KOPT-K1 (cell line): Measurements from ENCODE around the gene CACNA1B.
"Not testable (repeated sequence)": the region's sequence is repeated elsewhere in the genome, so short reads cannot be mapped to it uniquely, and the experiment has no call there.

Source experiments
- H3K27ac ChIP-seq: fragments of 200-600 bp; sonication (generic); 2 replicates; pipeline ENCODE4 v1.5.1; 2016; ENCODE audit warnings: antibody characterized with exemption, mild to moderate bottlenecking, low read depth, low read length; ENCODE audit not compliant: poor library complexity, severe bottlenecking
- H3K36me3 ChIP-seq: fragments of 200-600 bp; sonication (generic); 2 replicates; pipeline ENCODE4 v1.5.1; 2017; ENCODE audit warnings: antibody characterized with exemption, mild to moderate bottlenecking, low read length, moderate library complexity; ENCODE audit not compliant: insufficient read depth
- H3K9me3 ChIP-seq: fragments of 200-600 bp; sonication (generic); 2 replicates; pipeline ENCODE4 v1.5.1; 2017; ENCODE audit warnings: antibody characterized with exemption, low read length, mild to moderate bottlenecking; ENCODE audit not compliant: insufficient read depth, poor library complexity, severe bottlenecking

CACNA1B gene

GRCh38 chr9:137877506-137878122 lies at the start of gene CACNA1B:
Gene CACNA1B (plus strand): TSS chr9:137877782. CDS start chr9:137877934, 152 bp downstream.
- H3K9me3 ChIP-seq, H3K36me3 ChIP-seq, H3K27ac ChIP-seq: not testable (repeated sequence)

DNA sequence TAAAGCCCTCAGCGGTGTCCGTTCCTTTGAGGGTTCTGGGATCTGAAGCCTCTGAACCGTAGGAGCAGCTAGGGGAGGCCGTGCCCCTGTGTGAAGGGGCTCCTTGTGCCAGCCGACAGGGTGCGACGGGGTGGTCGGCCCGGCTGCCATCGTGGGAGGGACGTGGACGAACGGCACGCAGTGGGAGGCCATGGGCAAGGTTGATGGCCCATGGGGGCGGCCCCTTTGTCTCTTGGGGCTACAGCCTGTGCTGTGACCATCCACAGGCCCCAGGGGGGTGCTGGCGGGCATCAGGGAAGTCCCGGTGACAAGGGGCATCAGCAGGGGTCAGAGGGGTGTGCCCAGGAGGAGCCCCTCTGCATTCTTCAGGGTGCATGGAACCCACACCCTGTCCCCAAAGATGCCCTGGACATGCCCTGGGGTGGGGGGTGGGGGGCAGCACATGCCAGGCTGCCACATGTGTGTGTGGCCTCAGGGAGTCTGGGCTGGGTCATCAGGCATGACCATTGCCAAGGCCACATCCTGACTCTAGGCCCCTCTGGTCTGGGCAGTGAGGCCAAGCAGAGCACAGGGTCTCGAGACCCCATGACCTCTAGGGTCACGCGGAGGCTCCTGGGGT lies 49.6 kb upstream of the CACNA1B start:
- no peaks in the 10 kb centered on the region for H3K9me3 ChIP-seq
- H3K36me3 ChIP-seq = peaks cover 39% of the 10 kb centered on the region
- H3K27ac ChIP-seq = no peak overlapping the region

- H3K36me3 ChIP-seq = peaks cover 39% of the 10 kb centered on the region
- no peak overlapping the region for H3K27ac ChIP-seq
Measured at GRCh38 chr9:137828527-137829259, 48.9 kb upstream of the CACNA1B start.

DNA sequence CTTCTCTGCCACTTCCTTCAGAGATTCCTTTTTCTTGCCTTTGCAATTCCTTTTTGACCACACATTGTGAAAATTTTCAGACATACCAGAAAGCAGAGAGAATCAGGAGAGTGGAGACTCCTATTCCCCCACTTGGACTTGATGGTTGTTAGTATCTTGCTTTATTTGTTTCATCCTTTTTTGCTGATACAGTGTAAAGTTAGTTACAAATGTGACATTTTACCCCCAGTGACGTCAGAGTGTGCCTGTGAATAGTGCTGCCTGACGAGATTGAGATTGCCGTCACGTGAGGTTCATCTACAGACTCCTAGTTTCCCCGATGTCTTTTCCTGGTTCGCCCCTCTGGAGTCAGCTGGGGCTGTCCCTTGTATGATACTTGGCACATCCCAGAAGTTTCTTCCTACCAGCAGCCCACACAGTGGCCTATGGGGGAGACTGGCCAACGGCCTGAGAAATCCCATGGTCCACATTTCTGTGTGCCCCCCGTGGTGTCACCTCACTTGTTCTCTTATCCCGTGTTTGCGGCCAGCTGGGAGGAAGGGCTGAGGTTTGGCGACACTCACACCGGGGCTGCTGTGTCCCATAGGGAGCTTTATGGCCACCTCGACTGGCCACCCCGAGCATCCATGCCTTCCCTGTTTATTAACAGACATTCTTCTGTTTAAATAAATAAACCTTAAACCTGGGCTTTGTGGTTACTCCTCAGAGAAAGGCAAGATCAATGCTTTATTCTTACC lies 48.2 kb upstream of the CACNA1B start:
- H3K9me3 ChIP-seq = no peaks in the 10 kb centered on the region
- H3K36me3 ChIP-seq = peaks cover 38% of the 10 kb centered on the region
- H3K27ac ChIP-seq = no peak overlapping the region

More at GRCh38 chr9:137828527-137829259, 48.9 kb upstream of the CACNA1B start:
- no peaks in the 10 kb centered on the region for H3K9me3 ChIP-seq

DNA sequence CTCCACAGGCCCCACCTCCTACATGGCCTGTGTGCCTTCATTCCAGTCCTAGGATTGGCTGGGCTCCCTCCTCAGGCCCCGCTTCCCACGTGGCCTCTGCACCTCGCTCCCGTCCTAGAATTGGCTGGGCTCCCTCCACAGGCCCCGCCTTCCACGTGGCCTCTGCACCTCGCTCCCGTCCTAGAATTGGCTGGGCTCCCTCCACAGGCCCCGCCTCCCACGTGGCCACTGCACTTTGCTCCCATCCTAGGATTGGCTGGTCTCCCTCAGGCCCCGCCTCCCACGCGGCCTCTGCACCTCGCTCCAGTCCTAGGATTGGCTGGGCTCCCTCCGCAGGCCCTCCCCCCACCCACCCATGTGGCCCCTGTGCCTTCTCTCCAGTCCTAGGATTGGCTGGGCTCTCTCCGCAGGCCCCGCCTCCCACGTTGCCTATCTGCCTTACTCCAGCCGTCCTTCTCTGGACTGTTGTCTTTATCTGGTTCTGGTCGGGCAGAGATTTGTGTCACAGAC lies 45.3 kb upstream of the CACNA1B start:
- H3K27ac ChIP-seq = no peak overlapping the region
- no peaks in the 10 kb centered on the region for H3K9me3 ChIP-seq
- peaks cover 39% of the 10 kb centered on the region for H3K36me3 ChIP-seq

GRCh38 chr9:137832830-137833590 lies 44.6 kb upstream of the CACNA1B start:
- H3K36me3 ChIP-seq = peaks cover 39% of the 10 kb centered on the region
- H3K27ac ChIP-seq = no peak overlapping the region
- no peaks in the 10 kb centered on the region for H3K9me3 ChIP-seq

- Histone ChIP-seq H3K27ac (no peak overlapping the region), H3K9me3 (no peaks in the 10 kb centered on the region), H3K36me3 (peaks cover 39% of the 10 kb centered on the region)
Measured at GRCh38 chr9:137833721-137834613, 43.6 kb upstream of the CACNA1B start.

- H3K36me3 ChIP-seq = peaks cover 39% of the 10 kb centered on the region
- H3K9me3 ChIP-seq = no peaks in the 10 kb centered on the region
- H3K27ac ChIP-seq = no peak overlapping the region
Measured at GRCh38 chr9:137834846-137835546, 42.6 kb upstream of the CACNA1B start.

GRCh38 chr9:137836151-137836830 lies 41.3 kb upstream of the CACNA1B start:
- no peak overlapping the region for H3K27ac ChIP-seq
- H3K36me3 ChIP-seq = peaks cover 39% of the 10 kb centered on the region
- no peaks in the 10 kb centered on the region for H3K9me3 ChIP-seq

- Histone ChIP-seq H3K9me3 (no peaks in the 10 kb centered on the region), H3K27ac (no peak overlapping the region), H3K36me3 (peaks cover 39% of the 10 kb centered on the region)
Measured at GRCh38 chr9:137836831-137837241, 40.7 kb upstream of the CACNA1B start.

GRCh38 chr9:137837345-137838278 lies 40.0 kb upstream of the CACNA1B start:
- H3K36me3 ChIP-seq = peaks cover 37% of the 10 kb centered on the region
- H3K9me3 ChIP-seq = no peaks in the 10 kb centered on the region
- no peak overlapping the region for H3K27ac ChIP-seq

GRCh38 chr9:137838576-137838975 lies 39.0 kb upstream of the CACNA1B start:
- no peak overlapping the region for H3K27ac ChIP-seq
- no peaks in the 10 kb centered on the region for H3K9me3 ChIP-seq
- peaks cover 32% of the 10 kb centered on the region for H3K36me3 ChIP-seq
